ENCODE measurements around the gene ARGLU1. TPM values are rescaled to one million over a fixed set of nuclear protein-coding genes. Genes with fewer than 3 reads are reported as not detected.

Gene ARGLU1
- total RNA-seq, 2 donors from 2014 or later: 58.7 to 60.0 TPM

GRCh38 chr13:106492588-106493475, 75.1 kb downstream of the ARGLU1 start:
- H3K4me3 ChIP-seq: no peak overlapping the region
- H3K27ac ChIP-seq: no peak overlapping the region
- no peaks in the 10 kb centered on the region for H3K4me1 ChIP-seq
- H3K9ac ChIP-seq (ENCODE audit: low read depth in 2 of 2, low read length in 2 of 2): no peak overlapping the region
- no peaks in the 10 kb centered on the region for H3K9me3 ChIP-seq
- H3K27me3 ChIP-seq: no peaks in the 10 kb centered on the region
- intact Hi-C loops (cut with DNase I): no loop called here
- TF ChIP-seq CTCF (IDR thresholded peaks at IDR 0.05): no peak
- H3K36me3 ChIP-seq: peaks cover 12% of the 10 kb centered on the region
- no peak for DNase-seq

GRCh38 chr13:106491928-106492587, 75.9 kb downstream of the ARGLU1 start:
- DNase-seq: no peak
- no peak for TF ChIP-seq CTCF (IDR thresholded peaks at IDR 0.05)
- Histone ChIP-seq H3K36me3 (peaks cover 12% of the 10 kb centered on the region), H3K27me3 (no peaks in the 10 kb centered on the region), H3K27ac (no peak overlapping the region), H3K9me3 (no peaks in the 10 kb centered on the region), H3K9ac (ENCODE audit: low read depth in 2 of 2, low read length in 2 of 2) (no peak overlapping the region), H3K4me1 (no peaks in the 10 kb centered on the region), H3K4me3 (no peak overlapping the region)
- intact Hi-C loops (cut with DNase I): no loop called here

Other genes with a start within 250 kb of the ARGLU1 start
- 100 to 1,000 TPM in 1 of 2 donors, 10 to 100 TPM in 1; 41.8 to 104 TPM for gene EFNB2, start 32.5 kb downstream of the ARGLU1 start, total RNA-seq